GM06990 (cell line): Measurements from ENCODE around the gene PEAR1.

Experiments used
- DNase-seq: peaks from one replicate; pipeline ENCODE4 v3.0.0-alpha.2; 2011; ENCODE audit not compliant: insufficient read length; ENCODE audit errors: extremely low read depth
- H3K27me3 ChIP-seq: replicated peaks from 2 replicates; pipeline ENCODE4 v1.6.0; 2011; ENCODE audit warnings: low read length; ENCODE audit not compliant: control insufficient read depth, insufficient read depth
- H3K36me3 ChIP-seq: 2 replicates; pipeline ENCODE4 v1.5.1; 2011; ENCODE audit warnings: low read length; ENCODE audit not compliant: control insufficient read depth, insufficient read depth
- H3K4me3 ChIP-seq: replicated peaks from 2 replicates; pipeline ENCODE4 v1.5.1; 2011; ENCODE audit warnings: low read depth, mild to moderate bottlenecking, control low read depth, low read length
- CTCF ChIP-seq: IDR thresholded peaks from 2 replicates; pipeline ENCODE4 v1.5.1; 2011; ENCODE audit warnings: low read length, control low read depth, mild to moderate bottlenecking, inconsistent platforms; ENCODE audit not compliant: insufficient read depth, poor library complexity, severe bottlenecking

The PEAR1 gene

GRCh38 chr1:156880473-156880872 is 13.0 kb upstream of the PEAR1 start:
- Histone ChIP-seq H3K4me3 (no peak overlapping the region), H3K36me3 (no peaks in the 10 kb centered on the region), H3K27me3 (peaks cover 2% of the 10 kb centered on the region; the same call in 1 of the 2 replicates)
- no peak for TF ChIP-seq CTCF
- no peak for DNase-seq

- H3K36me3 ChIP-seq, result no peaks in the 10 kb centered on the region
- H3K4me3 ChIP-seq, result no peak overlapping the region
- H3K27me3 ChIP-seq, result peaks cover 2% of the 10 kb centered on the region; the same call in 1 of the 2 replicates
- no peak for TF ChIP-seq CTCF
- DNase-seq, result no peak
Measured at GRCh38 chr1:156881101-156881500, 12.4 kb upstream of the PEAR1 start.

- Histone ChIP-seq H3K4me3 (no peak overlapping the region), H3K27me3 (peaks cover 2% of the 10 kb centered on the region; the same call in 1 of the 2 replicates), H3K36me3 (no peaks in the 10 kb centered on the region)
- no peak for DNase-seq
- TF ChIP-seq CTCF, result no peak
Measured at GRCh38 chr1:156881663-156882062, 11.9 kb upstream of the PEAR1 start.

GRCh38 chr1:156882543-156882942 is 11.0 kb upstream of the PEAR1 start:
- TF ChIP-seq CTCF, result no peak
- Histone ChIP-seq H3K27me3 (peaks cover 2% of the 10 kb centered on the region; the same call in 1 of the 2 replicates), H3K4me3 (no peak overlapping the region), H3K36me3 (no peaks in the 10 kb centered on the region)
- no peak for DNase-seq

- Histone ChIP-seq H3K4me3 (no peak overlapping the region), H3K27me3 (peaks cover 2% of the 10 kb centered on the region; the same call in 1 of the 2 replicates), H3K36me3 (no peaks in the 10 kb centered on the region)
- no peak for DNase-seq
- TF ChIP-seq CTCF, result no peak
Measured at GRCh38 chr1:156883919-156884318, 9.6 kb upstream of the PEAR1 start.
